IPS-20b (cell line): ENCODE results near the gene NRL.

Source experiments
- H3K27ac ChIP-seq: one replicate; pipeline ENCODE4 v1.5.1; 2013; ENCODE audit warnings: low read length
- H3K27me3 ChIP-seq: 2 replicates; pipeline ENCODE4 v1.6.1; 2013; ENCODE audit warnings: mild to moderate bottlenecking, low read length, inconsistent platforms; ENCODE audit not compliant: insufficient read depth
- H3K36me3 ChIP-seq: 2 replicates; pipeline ENCODE4 v1.6.1; 2013; ENCODE audit warnings: low read depth, mild to moderate bottlenecking, inconsistent platforms, low read length, moderate library complexity; ENCODE audit not compliant: insufficient read depth
- H3K4me1 ChIP-seq: 2 replicates; pipeline ENCODE4 v1.6.1; 2013; ENCODE audit warnings: mild to moderate bottlenecking, control low read depth, inconsistent platforms, low read length, moderate library complexity; ENCODE audit not compliant: insufficient read depth
- H3K4me3 ChIP-seq: 2 replicates; pipeline ENCODE4 v1.5.1; 2013; ENCODE audit warnings: mild to moderate bottlenecking, low read length, inconsistent platforms
- H3K9ac ChIP-seq: 2 replicates; pipeline ENCODE4 v1.6.1; 2013; ENCODE audit warnings: low read depth, mild to moderate bottlenecking, inconsistent platforms, low read length, moderate library complexity
- H3K9me3 ChIP-seq: 2 replicates; pipeline ENCODE4 v1.6.1; 2013; ENCODE audit warnings: mild to moderate bottlenecking, low read depth, low read length, inconsistent platforms; ENCODE audit not compliant: insufficient read depth

NRL gene

DNA sequence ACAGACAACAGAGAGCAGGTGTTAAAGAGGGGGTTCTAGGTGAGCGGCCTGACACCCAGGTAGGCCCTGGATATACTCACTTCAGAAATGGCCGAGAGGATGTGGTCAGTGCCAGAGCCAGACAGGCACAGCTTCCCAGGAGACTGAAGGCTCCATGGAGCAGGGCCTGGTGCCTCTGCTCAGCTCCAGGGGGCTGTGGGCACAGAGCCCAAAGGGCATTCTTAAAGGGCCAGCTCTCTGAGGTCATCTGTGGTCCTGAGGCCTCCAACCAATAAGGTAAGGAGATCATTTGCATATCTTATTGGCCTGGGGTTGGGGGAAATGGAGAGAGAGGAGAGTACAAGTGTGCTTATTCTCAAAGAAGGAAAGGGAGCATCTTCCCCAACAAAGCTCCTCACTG is 30.3 kb downstream of the NRL start:
- no peak overlapping the region for H3K4me3 ChIP-seq
- H3K36me3 ChIP-seq, result no peaks in the 10 kb centered on the region
- H3K27ac ChIP-seq, result no peak overlapping the region
- no peak overlapping the region for H3K9ac ChIP-seq
- H3K27me3 ChIP-seq, result peaks cover 44% of the 10 kb centered on the region
- peaks cover 14% of the 10 kb centered on the region; the same call in 1 of the 2 replicates for H3K4me1 ChIP-seq
- no peaks in the 10 kb centered on the region for H3K9me3 ChIP-seq

DNA sequence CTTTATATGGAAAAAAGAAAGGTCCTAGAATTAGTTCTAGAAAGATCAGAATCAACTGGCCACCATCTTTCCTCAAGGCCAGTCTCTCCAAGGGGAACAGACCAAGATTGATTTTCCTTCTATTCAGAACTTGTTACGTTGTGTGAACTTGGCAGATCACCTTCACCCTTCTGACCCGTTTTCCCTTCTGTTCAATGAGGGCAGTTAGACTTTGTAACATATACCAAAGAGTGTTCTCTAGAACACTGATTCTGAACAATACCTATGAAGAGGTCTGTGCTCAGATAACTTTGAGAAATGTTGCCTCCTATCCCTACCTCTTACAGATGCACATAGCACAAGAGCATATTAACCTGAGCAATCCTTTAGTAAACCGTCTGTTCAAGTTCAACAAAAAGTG is 31.3 kb downstream of the NRL start:
- H3K27me3 ChIP-seq, result peaks cover 44% of the 10 kb centered on the region
- no peaks in the 10 kb centered on the region for H3K36me3 ChIP-seq
- peaks cover 14% of the 10 kb centered on the region; the same call in 1 of the 2 replicates for H3K4me1 ChIP-seq
- no peak overlapping the region for H3K4me3 ChIP-seq
- no peak overlapping the region for H3K9ac ChIP-seq
- H3K27ac ChIP-seq, result no peak overlapping the region
- H3K9me3 ChIP-seq, result no peaks in the 10 kb centered on the region

DNA sequence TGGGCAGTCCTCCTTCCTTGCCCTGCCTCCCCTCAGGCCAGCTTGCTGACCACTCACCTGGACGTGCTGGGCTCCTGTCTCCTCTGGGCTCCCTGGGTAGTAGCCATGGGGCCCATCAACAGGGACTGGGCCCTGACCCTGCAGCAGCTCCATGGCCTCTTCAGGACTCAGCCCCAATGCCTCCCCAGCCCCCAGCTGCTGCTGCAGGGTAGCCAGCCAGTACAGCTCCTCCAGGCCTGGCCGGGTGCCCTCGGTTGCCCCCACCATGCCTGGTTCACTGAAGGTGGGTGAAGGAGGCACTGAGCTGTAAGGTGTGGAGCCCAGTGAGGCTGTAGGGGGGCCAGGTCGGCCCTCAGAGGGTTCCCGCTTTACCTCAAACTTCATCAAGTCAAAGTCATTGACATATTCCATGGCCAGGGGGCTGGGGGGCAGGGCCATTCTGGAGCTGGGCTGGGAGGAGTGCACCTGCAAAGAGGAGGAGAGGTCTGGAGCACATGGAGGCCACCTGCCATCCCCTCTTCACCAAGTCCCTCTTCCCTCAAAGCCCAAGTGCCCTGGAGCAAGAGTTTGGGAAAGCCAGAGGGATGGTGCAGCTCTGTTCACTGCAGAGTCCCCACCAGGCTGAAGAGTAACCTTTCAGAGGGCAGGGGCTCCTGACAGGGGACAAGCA is 32.2 kb downstream of the NRL start:
- Histone ChIP-seq H3K9ac (no peak overlapping the region; the same call in 1 of the 2 replicates), H3K27me3 (peaks cover 44% of the 10 kb centered on the region), H3K4me1 (peaks cover 14% of the 10 kb centered on the region; the same call in 1 of the 2 replicates), H3K4me3 (no peak overlapping the region), H3K27ac (no peak overlapping the region), H3K9me3 (no peaks in the 10 kb centered on the region), H3K36me3 (no peaks in the 10 kb centered on the region)

DNA sequence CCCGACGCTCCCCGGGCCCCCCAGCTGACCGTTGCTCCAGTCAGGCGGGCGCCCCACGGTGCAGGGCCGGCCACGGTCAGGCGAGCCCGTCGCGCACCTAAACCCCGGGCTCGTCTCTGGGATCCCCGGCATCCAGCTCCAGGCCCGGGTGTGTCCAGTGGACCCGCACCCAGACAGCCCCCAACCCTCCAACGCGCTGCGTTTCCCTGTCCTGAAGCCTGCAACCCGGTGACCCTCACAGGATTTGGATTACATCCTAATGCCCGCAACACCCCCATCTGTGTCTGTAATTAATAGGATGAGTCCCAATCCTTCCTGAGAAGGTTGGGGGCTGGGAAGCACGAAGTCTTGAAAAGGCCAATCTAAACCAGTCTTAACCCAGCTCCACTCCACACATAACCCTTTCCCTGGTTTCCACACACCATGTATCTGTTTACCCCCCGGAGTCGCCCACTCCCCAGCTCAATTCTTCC is 33.0 kb downstream of the NRL start:
- no peak overlapping the region for H3K27ac ChIP-seq
- peak overlapping the region; percentile 63; the same call in 1 of the 2 replicates for H3K9ac ChIP-seq
- H3K36me3 ChIP-seq, result no peaks in the 10 kb centered on the region
- peaks cover 44% of the 10 kb centered on the region for H3K27me3 ChIP-seq
- H3K9me3 ChIP-seq, result no peaks in the 10 kb centered on the region
- H3K4me1 ChIP-seq, result peaks cover 14% of the 10 kb centered on the region; the same call in 1 of the 2 replicates
- peak overlapping the region; percentile 78; the same call in 1 of the 2 replicates for H3K4me3 ChIP-seq

DNA sequence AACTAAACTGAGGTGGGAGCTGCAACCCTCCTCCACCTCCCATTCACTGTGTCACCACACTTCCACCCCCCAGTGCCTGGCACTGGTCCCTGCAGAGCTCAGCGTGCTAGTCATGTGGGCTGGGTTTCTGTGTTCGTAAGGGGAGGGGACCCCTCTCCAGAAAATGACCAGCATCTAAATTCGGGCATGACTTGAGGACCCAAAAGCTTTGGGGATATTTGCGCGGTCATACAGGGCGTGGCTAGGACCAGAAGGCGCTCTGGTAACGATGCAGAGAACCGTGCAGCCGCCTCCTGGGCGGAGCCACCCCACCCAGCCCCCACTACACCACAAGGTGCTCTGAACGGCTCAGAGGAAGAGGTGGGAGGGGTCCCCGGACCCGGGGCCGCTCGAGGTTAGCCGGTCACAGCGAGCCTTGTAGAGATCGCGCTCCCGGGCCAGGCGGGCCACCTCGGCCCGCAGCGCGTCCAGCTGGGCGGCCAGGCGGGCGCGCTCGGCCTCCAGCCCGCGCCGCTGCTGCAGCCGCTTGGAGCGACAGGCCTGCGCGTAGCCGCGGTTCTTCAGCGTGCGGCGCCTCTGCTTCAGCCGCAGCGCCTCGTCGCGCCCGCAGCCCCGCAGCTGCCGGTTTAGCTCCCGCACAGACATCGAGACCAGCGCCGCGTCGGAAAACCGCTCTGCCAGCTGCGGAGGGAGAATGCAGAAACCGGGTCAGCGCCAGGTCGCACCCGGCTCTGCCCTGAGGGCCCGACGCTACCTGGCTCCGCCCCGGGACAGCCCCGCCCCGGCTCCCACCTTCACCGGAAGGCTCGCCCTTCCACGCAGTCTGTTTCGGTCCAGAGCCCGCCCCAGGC is 33.6 kb downstream of the NRL start:
- Histone ChIP-seq H3K27ac (no peak overlapping the region), H3K27me3 (peaks cover 44% of the 10 kb centered on the region), H3K9me3 (no peaks in the 10 kb centered on the region), H3K9ac (peak overlapping the region; percentile 63; the same call in 1 of the 2 replicates), H3K36me3 (no peaks in the 10 kb centered on the region), H3K4me1 (peaks cover 14% of the 10 kb centered on the region; the same call in 1 of the 2 replicates), H3K4me3 (peak overlapping the region; percentile 78)

DNA sequence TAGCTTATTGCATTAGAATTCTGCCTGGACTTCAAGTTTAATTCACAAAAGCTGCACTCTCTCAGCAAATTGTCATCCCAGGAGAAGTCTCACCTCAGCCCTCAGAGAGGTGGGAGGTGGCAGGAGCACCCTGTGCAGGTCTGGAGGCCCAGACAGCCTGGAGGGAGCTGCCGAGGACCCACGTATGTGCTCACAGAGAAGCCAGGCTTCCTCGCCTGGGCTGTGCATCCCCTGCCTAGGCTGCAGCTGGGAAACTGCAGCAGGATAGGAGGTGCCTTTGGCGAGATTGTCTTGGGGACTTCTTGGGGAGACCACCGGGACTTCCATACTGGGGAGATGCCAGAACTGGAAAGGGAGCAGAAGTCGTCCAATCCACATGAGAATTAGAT is 34.6 kb downstream of the NRL start:
- H3K9me3 ChIP-seq, result no peaks in the 10 kb centered on the region
- H3K27me3 ChIP-seq, result peaks cover 44% of the 10 kb centered on the region
- peak overlapping the region; percentile 78; the same call in 1 of the 2 replicates for H3K4me3 ChIP-seq
- H3K27ac ChIP-seq, result no peak overlapping the region
- peak overlapping the region; percentile 63; the same call in 1 of the 2 replicates for H3K9ac ChIP-seq
- H3K4me1 ChIP-seq, result peaks cover 14% of the 10 kb centered on the region; the same call in 1 of the 2 replicates
- no peaks in the 10 kb centered on the region for H3K36me3 ChIP-seq

DNA sequence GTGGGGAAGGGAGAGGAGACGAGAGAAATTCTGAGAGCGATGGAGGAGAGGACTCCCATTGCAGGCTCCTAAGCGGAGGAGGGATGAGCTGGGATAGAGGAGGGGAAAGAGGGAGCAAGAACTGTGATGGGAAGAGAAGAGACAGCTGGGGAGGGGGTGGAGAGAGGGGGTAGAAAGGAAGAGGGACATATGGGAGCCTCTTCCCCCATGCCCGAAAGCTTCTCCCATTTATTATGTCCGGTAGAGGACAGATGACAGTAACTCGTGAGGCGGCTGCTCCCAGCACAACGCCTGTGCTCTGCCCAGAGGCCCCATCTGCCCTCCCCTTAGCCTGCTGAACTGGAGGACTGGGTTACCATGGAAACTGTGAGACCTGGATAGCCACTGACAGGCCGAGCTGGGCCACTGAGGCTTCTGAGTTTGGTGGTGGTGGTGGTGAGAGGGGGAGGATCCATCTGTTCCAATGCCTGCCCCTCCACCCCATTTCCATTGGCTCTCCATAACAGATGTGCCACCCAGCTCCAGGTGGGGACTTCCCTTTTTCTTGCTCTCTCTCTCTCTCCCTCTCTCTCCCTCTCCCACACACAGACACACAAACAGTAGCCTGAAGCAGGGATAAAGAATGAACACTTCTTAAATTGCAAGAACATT is 35.1 kb downstream of the NRL start:
- Histone ChIP-seq H3K4me1 (peaks cover 14% of the 10 kb centered on the region; the same call in 1 of the 2 replicates), H3K4me3 (no peak overlapping the region), H3K9ac (no peak overlapping the region), H3K27me3 (peaks cover 44% of the 10 kb centered on the region), H3K36me3 (no peaks in the 10 kb centered on the region), H3K27ac (no peak overlapping the region), H3K9me3 (no peaks in the 10 kb centered on the region)

DNA sequence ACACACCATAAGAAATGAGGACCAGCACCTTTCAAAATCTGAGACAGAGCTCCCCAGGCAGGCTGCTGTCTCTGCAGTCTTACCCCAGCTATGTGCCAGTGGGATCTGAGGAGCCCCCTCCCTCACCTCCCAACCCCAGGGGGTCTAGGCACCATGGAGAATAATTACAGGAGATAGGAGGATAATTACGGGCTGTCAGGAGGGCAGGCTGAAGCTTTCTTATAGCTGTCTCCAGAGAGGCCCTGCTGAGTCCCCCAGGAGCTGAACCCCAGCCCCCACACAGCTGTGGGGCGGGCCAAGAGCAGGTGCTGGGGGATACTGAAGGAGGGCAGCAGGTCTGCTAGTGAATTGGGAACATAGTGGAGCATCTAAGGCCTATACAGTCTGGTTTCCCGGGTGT is 36.6 kb downstream of the NRL start:
- H3K27me3 ChIP-seq, result peaks cover 32% of the 10 kb centered on the region
- H3K9ac ChIP-seq, result no peak overlapping the region

DNA sequence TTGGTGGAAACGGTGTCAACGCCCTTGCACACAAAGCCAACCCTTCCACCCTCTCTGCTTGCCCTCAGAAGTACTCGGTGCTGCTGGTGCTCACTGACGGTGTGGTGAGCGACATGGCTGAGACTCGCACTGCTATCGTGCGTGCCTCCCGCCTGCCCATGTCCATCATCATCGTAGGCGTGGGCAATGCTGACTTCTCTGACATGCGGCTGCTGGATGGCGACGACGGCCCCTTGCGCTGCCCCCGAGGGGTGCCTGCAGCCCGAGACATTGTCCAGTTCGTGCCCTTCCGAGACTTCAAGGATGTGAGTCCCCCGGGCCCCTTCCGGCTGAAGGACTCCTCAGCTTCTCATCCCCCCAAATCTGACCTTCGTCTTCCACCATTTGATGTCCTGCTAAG is 37.7 kb downstream of the NRL start:
- H3K4me1 ChIP-seq, result peaks cover 13% of the 10 kb centered on the region; the same call in 1 of the 2 replicates
- no peak overlapping the region for H3K4me3 ChIP-seq
- no peak overlapping the region for H3K9ac ChIP-seq
- no peak overlapping the region for H3K27ac ChIP-seq
- H3K9me3 ChIP-seq, result no peaks in the 10 kb centered on the region
- H3K36me3 ChIP-seq, result no peaks in the 10 kb centered on the region
- peaks cover 22% of the 10 kb centered on the region for H3K27me3 ChIP-seq

More for the DNA sequence above, 36.6 kb downstream of the NRL start:
- Histone ChIP-seq H3K9me3 (no peaks in the 10 kb centered on the region), H3K4me3 (no peak overlapping the region), H3K4me1 (peaks cover 14% of the 10 kb centered on the region; the same call in 1 of the 2 replicates), H3K36me3 (no peaks in the 10 kb centered on the region), H3K27ac (no peak overlapping the region)

DNA sequence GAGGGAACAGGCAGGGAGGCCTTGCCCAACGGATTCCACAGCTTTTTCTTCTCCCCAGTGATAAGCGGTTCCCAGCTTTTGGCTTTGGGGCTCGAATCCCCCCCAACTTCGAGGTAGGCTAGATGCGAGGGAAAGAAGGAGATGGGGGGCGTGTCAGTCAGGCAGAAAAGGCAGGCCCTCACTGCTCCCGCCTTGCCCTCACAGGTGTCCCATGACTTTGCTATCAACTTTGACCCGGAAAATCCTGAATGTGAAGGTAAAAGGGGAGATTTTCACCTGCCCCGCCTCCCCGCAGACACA is 38.5 kb downstream of the NRL start:
- H3K27ac ChIP-seq, result no peak overlapping the region
- no peaks in the 10 kb centered on the region for H3K9me3 ChIP-seq
- H3K27me3 ChIP-seq, result peaks cover 17% of the 10 kb centered on the region
- H3K4me3 ChIP-seq, result no peak overlapping the region
- no peaks in the 10 kb centered on the region for H3K36me3 ChIP-seq
- no peak overlapping the region for H3K9ac ChIP-seq
- peaks cover 11% of the 10 kb centered on the region; the same call in 1 of the 2 replicates for H3K4me1 ChIP-seq

DNA sequence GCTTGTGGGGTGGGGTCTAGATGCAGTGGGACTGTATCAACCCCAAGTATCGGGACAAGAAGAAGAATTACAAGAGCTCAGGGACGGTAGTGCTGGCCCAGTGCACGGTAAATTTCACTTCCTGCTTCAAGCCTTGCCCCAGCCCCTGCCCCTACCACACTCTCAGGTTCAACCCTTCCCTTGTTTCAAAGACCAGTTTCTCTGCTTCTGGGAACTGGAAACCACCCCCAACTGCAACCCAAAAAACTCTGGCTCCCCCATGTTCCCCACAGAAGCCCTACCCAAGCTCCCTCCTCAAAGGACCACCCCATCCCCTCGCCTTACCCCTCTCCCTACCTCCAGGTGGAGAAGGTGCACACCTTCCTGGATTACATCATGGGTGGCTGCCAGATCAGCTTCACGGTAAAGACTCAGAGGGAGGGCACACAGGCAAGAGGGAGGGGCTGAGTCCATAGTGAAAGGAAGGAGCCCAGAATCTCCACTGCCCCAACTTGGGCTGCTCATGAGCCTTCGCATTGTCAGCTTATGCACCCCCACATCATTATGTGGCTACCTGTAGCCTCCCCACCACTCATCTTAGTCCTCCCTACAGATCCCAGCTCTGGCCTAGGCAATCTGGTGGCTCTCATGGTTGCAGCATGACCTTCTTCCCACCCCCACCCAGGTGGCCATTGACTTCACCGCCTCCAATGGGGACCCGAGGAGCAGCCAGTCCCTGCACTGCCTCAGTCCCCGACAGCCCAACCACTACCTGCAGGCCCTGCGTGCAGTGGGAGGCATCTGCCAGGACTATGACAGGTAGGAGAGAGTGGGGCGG is 39.1 kb downstream of the NRL start:
- no peaks in the 10 kb centered on the region for H3K9me3 ChIP-seq
- no peak overlapping the region for H3K27ac ChIP-seq
- no peaks in the 10 kb centered on the region for H3K36me3 ChIP-seq
- H3K27me3 ChIP-seq, result peaks cover 11% of the 10 kb centered on the region
- H3K9ac ChIP-seq, result no peak overlapping the region
- H3K4me1 ChIP-seq, result peaks cover 10% of the 10 kb centered on the region; the same call in 1 of the 2 replicates
- no peak overlapping the region for H3K4me3 ChIP-seq
